Peyer's patch (tissue), 4 donors: ENCODE data around the gene ATP6AP2. TPM values are rescaled to one million over a fixed set of nuclear protein-coding genes. Genes with fewer than 3 reads are reported as not detected.

Experiments
- DNase-seq, 3 donors: peaks; one replicate each; pipeline ENCODE4 v3.0.0-alpha.2; 2017 to 2019
- H3K27ac ChIP-seq, 4 donors: fragments of 200-600 bp; sonication (generic); one replicate each; pipeline ENCODE4 v1.5.1; 2016 to 2019
- H3K27me3 ChIP-seq, 2 donors: fragments of 200-600 bp; sonication (generic); one replicate each; pipeline ENCODE4 v1.5.1; 2019
- H3K36me3 ChIP-seq, 3 donors: fragments of 200-600 bp; sonication (generic); one replicate each; pipeline ENCODE4 v1.5.1; 2016 to 2019
- H3K4me1 ChIP-seq, 4 donors: fragments of 200-600 bp; sonication (generic); one replicate each; pipeline ENCODE4 v1.5.1; 2016 to 2019
- H3K4me3 ChIP-seq, 4 donors: fragments of 200-600 bp; sonication (generic); 1 replicate in 3 of 4; 2 replicates in 1 of 4; pipeline ENCODE4 v1.5.1; 2016 to 2019; ENCODE audit warnings: mild to moderate bottlenecking in 1 of 4
- H3K9me3 ChIP-seq, 4 donors: fragments of 200-600 bp; sonication (generic); one replicate each; pipeline ENCODE4 v1.5.1; 2016 to 2019; ENCODE audit warnings: mild to moderate bottlenecking in 1 of 4
- CTCF ChIP-seq, 6 experiments: fragments of 450-650 bp in 4 of 6; fragments of 200-600 bp in 2 of 6; sonication (generic) in 1 of 6; IDR thresholded peaks; one replicate each; pipeline ENCODE4 v1.5.1; 2017 to 2019; ENCODE audit warnings: antibody characterized with exemption in 6 of 6, mild to moderate bottlenecking in 3 of 6, moderate library complexity in 1 of 6
- POLR2A ChIP-seq, 2 donors: fragments of 450-650 bp; IDR thresholded peaks; one replicate each; pipeline ENCODE4 v1.5.1; 2017; ENCODE audit warnings: antibody characterized with exemption in 2 of 2, mild to moderate bottlenecking in 2 of 2, moderate library complexity in 2 of 2
- total RNA-seq, 4 donors: library from RNA; depleted of rRNA; stranded (reverse); fragments of >200 nt; gene quantifications; one replicate each; pipeline ENCODE4 v1.1.0, GENCODE V29; 2016

ATP6AP2 gene
- total RNA-seq, 4 donors from 2014 or later = 11.6 to 76.0 (median 50.8) TPM

- no peak overlapping the region for H3K27ac ChIP-seq
- no peaks in the 10 kb centered on the region for H3K27me3 ChIP-seq
Measured at GRCh38 chrX:40539214-40540142, 41.3 kb upstream of the ATP6AP2 start.

GRCh38 chrX:40542208-40542607 is 38.6 kb upstream of the ATP6AP2 start:
- Histone ChIP-seq H3K27me3 (no peaks in the 10 kb centered on the region), H3K4me3 (no peak overlapping the region), H3K27ac (no peak overlapping the region), H3K36me3 (no peaks in the 10 kb centered on the region), H3K9me3 (no peaks in the 10 kb centered on the region), H3K4me1 (no peaks in the 10 kb centered on the region)
- TF ChIP-seq POLR2A (IDR thresholded peaks at IDR 0.05) = no peak
- TF ChIP-seq CTCF (IDR thresholded peaks at IDR 0.05) = no peak
- no peak for DNase-seq

More at GRCh38 chrX:40539214-40540142, 41.3 kb upstream of the ATP6AP2 start:
- TF ChIP-seq POLR2A (IDR thresholded peaks at IDR 0.05) (no peak), CTCF (IDR thresholded peaks at IDR 0.05) (peak in 2 of 6 experiments; percentile 17 to 30)
- Histone ChIP-seq H3K9me3 (no peaks in the 10 kb centered on the region), H3K36me3 (no peaks in the 10 kb centered on the region), H3K4me3 (no peak overlapping the region), H3K4me1 (no peaks in the 10 kb centered on the region)
- DNase-seq = peak in 2 of 3 donors; percentile 53 to 76

- Histone ChIP-seq H3K4me3 (no peak overlapping the region), H3K27me3 (no peaks in the 10 kb centered on the region), H3K36me3 (no peaks in the 10 kb centered on the region), H3K4me1 (no peaks in the 10 kb centered on the region), H3K9me3 (no peaks in the 10 kb centered on the region), H3K27ac (no peak overlapping the region)
- TF ChIP-seq POLR2A (IDR thresholded peaks at IDR 0.05) (no peak), CTCF (IDR thresholded peaks at IDR 0.05) (no peak)
- no peak for DNase-seq
Measured at GRCh38 chrX:40542972-40543371, 37.8 kb upstream of the ATP6AP2 start.

GRCh38 chrX:40543661-40544328 is 37.0 kb upstream of the ATP6AP2 start:
- no peaks in the 10 kb centered on the region for H3K27me3 ChIP-seq
- H3K4me1 ChIP-seq = no peaks in the 10 kb centered on the region
- H3K4me3 ChIP-seq = no peak overlapping the region
- TF ChIP-seq POLR2A (IDR thresholded peaks at IDR 0.05) (no peak), CTCF (IDR thresholded peaks at IDR 0.05) (peak; percentile 55 to 86 (median 70))
- H3K36me3 ChIP-seq = no peaks in the 10 kb centered on the region
- H3K27ac ChIP-seq = no peak overlapping the region
- DNase-seq = no peak
- H3K9me3 ChIP-seq = no peaks in the 10 kb centered on the region

GRCh38 chrX:40544343-40545266 is 36.2 kb upstream of the ATP6AP2 start:
- H3K4me1 ChIP-seq = no peaks in the 10 kb centered on the region
- H3K4me3 ChIP-seq = no peak overlapping the region
- no peak for DNase-seq
- H3K36me3 ChIP-seq = no peaks in the 10 kb centered on the region
- no peaks in the 10 kb centered on the region for H3K27me3 ChIP-seq
- TF ChIP-seq CTCF (IDR thresholded peaks at IDR 0.05) (no peak), POLR2A (IDR thresholded peaks at IDR 0.05) (no peak)
- no peaks in the 10 kb centered on the region for H3K9me3 ChIP-seq
- no peak overlapping the region for H3K27ac ChIP-seq
